Measurements from ENCODE around the gene NUDT5.

GRCh38 chr10:12187321-12187905, 8.3 kb downstream of the NUDT5 start:
- no peak for TF ChIP-seq EZH2 (IDR thresholded peaks at IDR 0.05)
- TF ChIP-seq POLR2AphosphoS5 (IDR thresholded peaks at IDR 0.05; ENCODE audit: borderline replicate concordance, low read depth, low read length): no peak

All from SK-N-MC (cell line).